Ishikawa (cell line): Measurements from ENCODE around the gene NOTCH1.

Experiments used
- CEBPB ChIP-seq: IDR thresholded peaks from 2 replicates; pipeline ENCODE4 v1.6.1; 2012
- CREB1 ChIP-seq: IDR thresholded peaks from 2 replicates; pipeline ENCODE4 v1.6.1; 2012; ENCODE audit warnings: low read depth
- EGR1 ChIP-seq: IDR thresholded peaks from 2 replicates; pipeline ENCODE4 v1.6.1; 2012
- EP300 ChIP-seq: IDR thresholded peaks from 2 replicates; pipeline ENCODE4 v1.6.1; 2012; ENCODE audit warnings: borderline replicate concordance
- FOXM1 ChIP-seq: IDR thresholded peaks from 2 replicates; pipeline ENCODE4 v1.6.1; 2012; ENCODE audit warnings: low read depth, borderline replicate concordance
- MAX ChIP-seq: IDR thresholded peaks from 2 replicates; pipeline ENCODE4 v1.6.1; 2012
- NFIC ChIP-seq: IDR thresholded peaks from 2 replicates; pipeline ENCODE4 v1.6.1; 2012
- RAD21 ChIP-seq: IDR thresholded peaks from 2 replicates; pipeline ENCODE4 v1.6.1; 2012; ENCODE audit warnings: low read depth
- REST ChIP-seq: IDR thresholded peaks from 2 replicates; pipeline ENCODE4 v1.6.1; 2012; ENCODE audit warnings: low read depth, mild to moderate bottlenecking
- TAF1 ChIP-seq: IDR thresholded peaks from 2 replicates; pipeline ENCODE4 v1.6.1; 2012; ENCODE audit warnings: low read depth, mild to moderate bottlenecking
- TEAD4 ChIP-seq: IDR thresholded peaks from 2 replicates; pipeline ENCODE4 v1.6.1; 2012
- YY1 ChIP-seq: IDR thresholded peaks from 2 replicates; pipeline ENCODE4 v1.6.1; 2012; ENCODE audit warnings: low read depth

GRCh38 chr9:136448655-136449054 is 97.2 kb downstream of the NOTCH1 start:
- TF ChIP-seq REST = no peak
- no peak for TF ChIP-seq MAX
- TF ChIP-seq RAD21 = no peak
- TF ChIP-seq TAF1 = no peak
- TF ChIP-seq CREB1 = no peak
- TF ChIP-seq NFIC = no peak
- TF ChIP-seq FOXM1 = no peak
- TF ChIP-seq EGR1 = no peak
- TF ChIP-seq EP300 = no peak
- TF ChIP-seq TEAD4 = no peak
- no peak for TF ChIP-seq YY1
- no peak for TF ChIP-seq CEBPB
